Subcutaneous abdominal adipose tissue (tissue), 5 donors: ENCODE data around the gene DCAF8L2.
"Not testable (repeated sequence)": the region's sequence is repeated elsewhere in the genome, so short reads cannot be mapped to it uniquely, and the experiment has no call there.

Source experiments
- H3K27ac ChIP-seq: one replicate; pipeline ENCODE4 v1.7.0; 2013; ENCODE audit warnings: low read depth, mild to moderate bottlenecking, inconsistent platforms, low read length, moderate library complexity
- H3K27me3 ChIP-seq, 5 donors: one replicate each; pipeline ENCODE4 v1.7.0; 2013; ENCODE audit warnings: low read length in 5 of 5, inconsistent platforms in 1 of 5; ENCODE audit not compliant: control insufficient read depth in 5 of 5, insufficient read depth in 4 of 5
- H3K36me3 ChIP-seq, 5 donors: one replicate each; pipeline ENCODE4 v1.7.0; 2013; ENCODE audit warnings: low read length in 5 of 5; ENCODE audit not compliant: control insufficient read depth in 5 of 5, insufficient read depth in 5 of 5
- H3K4me1 ChIP-seq, 5 donors: one replicate each; pipeline ENCODE4 v1.7.0; 2013; ENCODE audit warnings: low read length in 5 of 5, mild to moderate bottlenecking in 3 of 5, moderate library complexity in 1 of 5; ENCODE audit not compliant: control insufficient read depth in 5 of 5, insufficient read depth in 5 of 5
- H3K4me3 ChIP-seq, 5 donors: one replicate each; pipeline ENCODE4 v1.7.0; 2013; ENCODE audit warnings: low read length in 5 of 5, low read depth in 1 of 5
- H3K9ac ChIP-seq, 5 donors: one replicate each; pipeline ENCODE4 v1.7.0; 2013; ENCODE audit warnings: low read length in 5 of 5, mild to moderate bottlenecking in 4 of 5, moderate library complexity in 3 of 5
- H3K9me3 ChIP-seq, 5 donors: one replicate each; pipeline ENCODE4 v1.7.0; 2013; ENCODE audit warnings: low read length in 5 of 5; ENCODE audit not compliant: control insufficient read depth in 5 of 5
- donor health status: healthy.
- donor health status: healthy.
- donor health status: healthy.
- donor health status: healthy.
- donor health status: healthy.

Gene DCAF8L2

GRCh38 chrX:27731962-27732361 is 141.8 kb downstream of the DCAF8L2 start:
- Histone ChIP-seq H3K9me3 (peaks cover 0 to 3% (median 0%) of the 10 kb centered on the region in 5 donors), H3K27me3 (peaks cover 0 to 3% (median 0%) of the 10 kb centered on the region in 5 donors), H3K27ac (no peak overlapping the region), H3K9ac (no peak overlapping the region), H3K36me3 (no peaks in the 10 kb centered on the region), H3K4me3 (no peak overlapping the region), H3K4me1 (no peaks in the 10 kb centered on the region)

- Histone ChIP-seq H3K9ac (no peak overlapping the region), H3K27me3 (peaks cover 0 to 4% (median 0%) of the 10 kb centered on the region in 5 donors)
Measured at GRCh38 chrX:27735914-27736313, 145.8 kb downstream of the DCAF8L2 start.

GRCh38 chrX:27740933-27741332 is 150.8 kb downstream of the DCAF8L2 start:
- H3K27me3 ChIP-seq = peaks cover 0 to 4% (median 0%) of the 10 kb centered on the region in 5 donors
- no peaks in the 10 kb centered on the region for H3K4me1 ChIP-seq
- H3K27ac ChIP-seq = no peak overlapping the region
- no peak overlapping the region for H3K4me3 ChIP-seq
- H3K9me3 ChIP-seq = no peaks in the 10 kb centered on the region
- no peak overlapping the region for H3K9ac ChIP-seq
- no peaks in the 10 kb centered on the region for H3K36me3 ChIP-seq

More at GRCh38 chrX:27735914-27736313, 145.8 kb downstream of the DCAF8L2 start:
- Histone ChIP-seq H3K36me3 (no peaks in the 10 kb centered on the region), H3K27ac (no peak overlapping the region), H3K9me3 (no peaks in the 10 kb centered on the region), H3K4me1 (no peaks in the 10 kb centered on the region), H3K4me3 (no peak overlapping the region)

- not testable (repeated sequence) for H3K4me1 ChIP-seq, H3K36me3 ChIP-seq, H3K27ac ChIP-seq, H3K4me3 ChIP-seq, H3K9me3 ChIP-seq, H3K27me3 ChIP-seq, H3K9ac ChIP-seq
Measured at GRCh38 chrX:27743521-27743920, 153.4 kb downstream of the DCAF8L2 start.

GRCh38 chrX:27746516-27746915 is 156.4 kb downstream of the DCAF8L2 start:
- Histone ChIP-seq H3K4me1 (no peaks in the 10 kb centered on the region), H3K9ac (no peak overlapping the region), H3K27me3 (no peaks in the 10 kb centered on the region), H3K4me3 (no peak overlapping the region), H3K27ac (no peak overlapping the region), H3K9me3 (no peaks in the 10 kb centered on the region), H3K36me3 (no peaks in the 10 kb centered on the region)

- not testable (repeated sequence) for H3K36me3 ChIP-seq, H3K27ac ChIP-seq, H3K9ac ChIP-seq, H3K27me3 ChIP-seq, H3K4me1 ChIP-seq, H3K9me3 ChIP-seq, H3K4me3 ChIP-seq
Measured at GRCh38 chrX:27750298-27750697, 160.2 kb downstream of the DCAF8L2 start.

- H3K9me3 ChIP-seq = peaks cover 0 to 6% (median 0%) of the 10 kb centered on the region in 5 donors
- no peak overlapping the region for H3K9ac ChIP-seq
- H3K27me3 ChIP-seq = no peaks in the 10 kb centered on the region
- no peak overlapping the region for H3K4me3 ChIP-seq
- no peaks in the 10 kb centered on the region for H3K4me1 ChIP-seq
- H3K27ac ChIP-seq = no peak overlapping the region
- H3K36me3 ChIP-seq = no peaks in the 10 kb centered on the region
Measured at GRCh38 chrX:27751976-27752375, 161.8 kb downstream of the DCAF8L2 start.

GRCh38 chrX:27765718-27766117 is 175.6 kb downstream of the DCAF8L2 start:
- H3K9ac ChIP-seq = no peak overlapping the region
- no peaks in the 10 kb centered on the region for H3K9me3 ChIP-seq
- no peaks in the 10 kb centered on the region for H3K36me3 ChIP-seq
- H3K27me3 ChIP-seq = no peaks in the 10 kb centered on the region
- no peak overlapping the region for H3K4me3 ChIP-seq
- no peaks in the 10 kb centered on the region for H3K4me1 ChIP-seq
- no peak overlapping the region for H3K27ac ChIP-seq

GRCh38 chrX:27767387-27767786 is 177.2 kb downstream of the DCAF8L2 start:
- no peak overlapping the region for H3K9ac ChIP-seq
- no peaks in the 10 kb centered on the region for H3K9me3 ChIP-seq
- no peaks in the 10 kb centered on the region for H3K36me3 ChIP-seq
- H3K27ac ChIP-seq = no peak overlapping the region
- no peaks in the 10 kb centered on the region for H3K27me3 ChIP-seq
- H3K4me1 ChIP-seq = no peaks in the 10 kb centered on the region
- no peak overlapping the region for H3K4me3 ChIP-seq

- H3K27ac ChIP-seq = no peak overlapping the region
- no peaks in the 10 kb centered on the region for H3K36me3 ChIP-seq
- no peak overlapping the region for H3K4me3 ChIP-seq
- no peaks in the 10 kb centered on the region for H3K9me3 ChIP-seq
- H3K27me3 ChIP-seq = no peaks in the 10 kb centered on the region
- H3K4me1 ChIP-seq = no peaks in the 10 kb centered on the region
- no peak overlapping the region for H3K9ac ChIP-seq
Measured at GRCh38 chrX:27775984-27776383, 185.8 kb downstream of the DCAF8L2 start.
